Stomach (tissue), 4 donors: ENCODE measurements around the gene FLACC1.

Experiments
- EP300 ChIP-seq: sonication (generic); formaldehyde crosslinking; IDR thresholded peaks from one replicate; pipeline ENCODE4 v1.6.1; 2017; ENCODE audit warnings: antibody characterized with exemption
- POLR2A ChIP-seq, 4 donors: fragments of 450-650 bp; IDR thresholded peaks; one replicate each; pipeline ENCODE4 v1.6.1; 2016; ENCODE audit warnings: antibody characterized with exemption in 4 of 4, control low read depth in 2 of 4, mild to moderate bottlenecking in 1 of 4, moderate library complexity in 1 of 4
- POLR2AphosphoS5 ChIP-seq, 3 donors: sonication (generic); formaldehyde crosslinking; IDR thresholded peaks; one replicate each; pipeline ENCODE4 v1.6.1; 2016; ENCODE audit warnings: antibody characterized with exemption in 3 of 3
- TF ChIP-seq, protein P1 (sequence below), 7 experiments: fragments of 450-650 bp in 4 of 7; fragments of 200-600 bp in 3 of 7; sonication (generic) in 3 of 7; IDR thresholded peaks; one replicate each; pipeline ENCODE4 v1.5.1; 2016 to 2019; ENCODE audit warnings: antibody characterized with exemption in 7 of 7, control low read depth in 2 of 7, mild to moderate bottlenecking in 1 of 7

DNA sequence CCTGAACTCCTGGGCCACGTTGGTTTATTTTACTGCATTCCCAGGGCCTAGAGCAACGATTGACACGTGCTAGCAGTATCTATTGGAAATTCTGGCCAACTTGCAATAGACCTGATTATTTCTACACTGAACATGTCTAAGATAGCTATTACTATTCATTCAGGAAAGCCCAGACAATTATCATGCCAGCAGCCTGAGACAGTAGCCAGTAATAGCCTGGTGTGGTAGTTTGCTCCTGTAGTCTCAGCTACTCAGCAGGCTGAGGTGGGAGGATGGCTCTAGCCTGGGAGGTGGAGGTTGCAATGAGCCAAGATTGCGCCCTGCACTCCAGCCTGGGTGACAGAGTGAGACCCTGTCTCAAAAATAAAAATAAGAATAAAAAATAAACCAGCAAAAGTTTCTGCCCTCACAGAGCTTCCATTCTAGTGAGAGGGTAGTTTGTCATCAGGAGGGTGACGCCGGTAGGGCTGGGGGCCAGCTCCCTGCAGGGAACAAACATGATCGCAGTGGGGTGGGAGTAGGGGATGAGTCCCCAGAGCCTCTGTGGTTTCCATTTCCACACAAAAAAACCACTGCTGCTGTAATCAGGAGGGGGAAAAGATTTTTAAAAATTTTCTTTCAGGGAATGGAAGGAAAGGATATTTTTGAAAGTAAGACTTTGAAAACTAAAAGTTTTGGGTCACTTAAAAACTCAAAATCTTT is 92.5 kb downstream of the FLACC1 start:
- TF ChIP-seq, protein P1, sequence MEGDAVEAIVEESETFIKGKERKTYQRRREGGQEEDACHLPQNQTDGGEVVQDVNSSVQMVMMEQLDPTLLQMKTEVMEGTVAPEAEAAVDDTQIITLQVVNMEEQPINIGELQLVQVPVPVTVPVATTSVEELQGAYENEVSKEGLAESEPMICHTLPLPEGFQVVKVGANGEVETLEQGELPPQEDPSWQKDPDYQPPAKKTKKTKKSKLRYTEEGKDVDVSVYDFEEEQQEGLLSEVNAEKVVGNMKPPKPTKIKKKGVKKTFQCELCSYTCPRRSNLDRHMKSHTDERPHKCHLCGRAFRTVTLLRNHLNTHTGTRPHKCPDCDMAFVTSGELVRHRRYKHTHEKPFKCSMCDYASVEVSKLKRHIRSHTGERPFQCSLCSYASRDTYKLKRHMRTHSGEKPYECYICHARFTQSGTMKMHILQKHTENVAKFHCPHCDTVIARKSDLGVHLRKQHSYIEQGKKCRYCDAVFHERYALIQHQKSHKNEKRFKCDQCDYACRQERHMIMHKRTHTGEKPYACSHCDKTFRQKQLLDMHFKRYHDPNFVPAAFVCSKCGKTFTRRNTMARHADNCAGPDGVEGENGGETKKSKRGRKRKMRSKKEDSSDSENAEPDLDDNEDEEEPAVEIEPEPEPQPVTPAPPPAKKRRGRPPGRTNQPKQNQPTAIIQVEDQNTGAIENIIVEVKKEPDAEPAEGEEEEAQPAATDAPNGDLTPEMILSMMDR (IDR thresholded peaks at IDR 0.05): no peak
- no peak for TF ChIP-seq POLR2A (IDR thresholded peaks at IDR 0.05)
- TF ChIP-seq EP300: no peak
- no peak for TF ChIP-seq POLR2AphosphoS5 (IDR thresholded peaks at IDR 0.05)
